PC-3 (cell line): ENCODE results near the gene TIE1. TPM values are rescaled to one million over a fixed set of nuclear protein-coding genes. Genes with fewer than 3 reads are reported as not detected.

ENCODE experiments used
- ATAC-seq: fragments of 200-7000 bp; cut with Tn5 transposase; 2 replicates; pipeline ENCODE4 v1.9.1; 2020; ENCODE audit warnings: mild to moderate bottlenecking, moderate library complexity
- BruUV-seq: library from RNA; stranded (reverse); fragments of 400-500 nt; replicated peaks from 2 replicates; lab custom pipeline; 2021; lab: Mats Ljungman, UMichigan
- CTCF ChIA-PET: fragments of 300-600 bp; sonication (Branson Sonifier 250); formaldehyde crosslinking; loops from one replicate; lab custom pipeline; 2022; ENCODE audit warnings: antibody characterized with exemption; lab: Charles Lee
- POLR2A ChIA-PET: fragments of 300-600 bp; sonication (Branson Sonifier 250); formaldehyde crosslinking; loops from one replicate; lab custom pipeline; 2022; ENCODE audit warnings: antibody characterized with exemption; ENCODE audit not compliant: unreplicated experiment; lab: Charles Lee
- DNase-seq: peaks from one replicate; pipeline ENCODE4 v3.0.0-alpha.2; 2015
- H2AFZ ChIP-seq: fragments of 300-600 bp; sonication (generic); 2 replicates; pipeline ENCODE4 v1.6.0; 2016; ENCODE audit warnings: antibody characterized with exemption, low read length
- H3F3A ChIP-seq: fragments of 300-600 bp; sonication (generic); one replicate; pipeline ENCODE4 v1.6.0; 2017; ENCODE audit warnings: antibody characterized with exemption, low read length, control low read depth, mild to moderate bottlenecking; ENCODE audit not compliant: unreplicated experiment
- H3K27ac ChIP-seq: fragments of 300-600 bp; sonication (generic); 2 replicates; pipeline ENCODE4 v1.5.1; 2016; ENCODE audit warnings: mild to moderate bottlenecking, low read length
- H3K27me3 ChIP-seq: fragments of 300-600 bp; sonication (generic); 2 replicates; pipeline ENCODE4 v1.6.1; 2016; ENCODE audit warnings: low read length, mixed read lengths
- H3K36me3 ChIP-seq: fragments of 300-600 bp; sonication (generic); 2 replicates; pipeline ENCODE4 v1.6.1; 2016; ENCODE audit warnings: low read depth, mixed run types, low read length, mixed read lengths
- H3K4me1 ChIP-seq: fragments of 300-600 bp; sonication (generic); 2 replicates; pipeline ENCODE4 v1.5.1; 2016; ENCODE audit warnings: low read length; ENCODE audit not compliant: insufficient read depth
- H3K4me2 ChIP-seq: fragments of 300-600 bp; sonication (generic); 2 replicates; pipeline ENCODE4 v1.6.0; 2016; ENCODE audit warnings: low read length
- H3K4me3 ChIP-seq: fragments of 300-600 bp; sonication (generic); 2 replicates; pipeline ENCODE4 v1.5.1; 2016; ENCODE audit warnings: mild to moderate bottlenecking, low read length, mixed read lengths
- H3K79me2 ChIP-seq: fragments of 300-600 bp; sonication (generic); 2 replicates; pipeline ENCODE4 v1.6.1; 2017; ENCODE audit warnings: low read length, mixed read lengths
- H3K9ac ChIP-seq: fragments of 300-600 bp; sonication (generic); 2 replicates; pipeline ENCODE4 v1.6.0; 2016; ENCODE audit warnings: mild to moderate bottlenecking, low read length
- H3K9me2 ChIP-seq: fragments of 300-600 bp; sonication (generic); replicated peaks from 2 replicates; pipeline ENCODE4 v1.6.1; 2016; ENCODE audit warnings: mixed run types, low read length, mixed read lengths
- H3K9me3 ChIP-seq: fragments of 300-600 bp; sonication (generic); 2 replicates; pipeline ENCODE4 v1.6.1; 2016; ENCODE audit warnings: low read length, mixed read lengths
- H4K20me1 ChIP-seq: fragments of 300-600 bp; sonication (generic); 2 replicates; pipeline ENCODE4 v1.6.1; 2016; ENCODE audit warnings: low read length, mixed read lengths
- EZH2 ChIP-seq: fragments of 300-600 bp; sonication (generic); IDR thresholded peaks from one replicate; pipeline ENCODE4 v1.6.1; 2017; ENCODE audit warnings: antibody characterized with exemption, mild to moderate bottlenecking, low read length; ENCODE audit not compliant: unreplicated experiment
- EZH2phosphoT487 ChIP-seq: fragments of 300-600 bp; sonication (generic); IDR thresholded peaks from 2 replicates; pipeline ENCODE4 v1.6.1; 2018; ENCODE audit warnings: mild to moderate bottlenecking, antibody characterized with exemption, low read length, borderline replicate concordance
- intact Hi-C: fragments of 100-400 bp; cut with micrococcal nuclease; formaldehyde crosslinking; loops from 2 replicates; pipeline ENCODE4 v1.9.0; 2023
- total RNA-seq: library from RNA; depleted of rRNA; stranded (reverse); fragments of >200 nt; gene quantifications from 2 replicates; pipeline ENCODE4 v1.2.3, GENCODE V29; 2014
- TF ChIP-seq, protein P1 (sequence below): fragments of 300-600 bp; sonication (generic); conservative IDR thresholded peaks from 2 replicates; pipeline ENCODE4 v1.5.1; 2017; ENCODE audit warnings: antibody characterized with exemption, low read depth, mild to moderate bottlenecking, low read length

TIE1 gene
- total RNA-seq, 1 experiment from 2014 or later, result 1.5 TPM

DNA sequence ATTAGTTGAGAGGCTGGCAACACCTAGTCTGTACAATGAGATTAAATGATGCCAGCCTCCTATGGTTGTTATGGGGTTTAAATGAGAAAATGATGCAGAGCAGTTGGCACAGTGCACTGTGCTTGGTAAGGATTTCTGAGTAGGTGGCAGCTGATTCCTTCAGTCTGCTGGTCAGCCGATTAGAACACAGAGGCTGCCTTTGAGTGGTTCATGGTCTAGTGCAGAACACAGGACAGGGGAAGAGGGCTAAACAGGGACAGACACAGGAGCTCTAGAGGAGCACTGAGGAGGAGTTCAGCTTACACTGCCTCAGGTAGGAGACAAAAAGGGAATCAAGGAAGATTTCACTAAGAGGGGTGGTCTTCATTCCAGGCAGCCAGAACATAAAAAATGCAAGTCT is 1.4 kb downstream of the TIE1 start:
- Histone ChIP-seq H3K4me1 (no peaks in the 10 kb centered on the region), H3K9me3 (no peaks in the 10 kb centered on the region), H4K20me1 (no peaks in the 10 kb centered on the region), H3F3A (no peaks in the 10 kb centered on the region), H3K4me2 (no peak overlapping the region), H3K36me3 (no peaks in the 10 kb centered on the region), H3K27me3 (no peaks in the 10 kb centered on the region), H3K9ac (no peak overlapping the region), H3K4me3 (no peak overlapping the region), H3K79me2 (no peaks in the 10 kb centered on the region), H3K27ac (no peak overlapping the region), H2AFZ (no peak overlapping the region), H3K9me2 (no peaks in the 10 kb centered on the region)
- no TSS peak for BruUV-seq
- DNase-seq, result no peak
- ChIA-PET CTCF (no interaction called here), POLR2A (no interaction called here)
- intact Hi-C loops, result no loop called here
- TF ChIP-seq, protein P1, sequence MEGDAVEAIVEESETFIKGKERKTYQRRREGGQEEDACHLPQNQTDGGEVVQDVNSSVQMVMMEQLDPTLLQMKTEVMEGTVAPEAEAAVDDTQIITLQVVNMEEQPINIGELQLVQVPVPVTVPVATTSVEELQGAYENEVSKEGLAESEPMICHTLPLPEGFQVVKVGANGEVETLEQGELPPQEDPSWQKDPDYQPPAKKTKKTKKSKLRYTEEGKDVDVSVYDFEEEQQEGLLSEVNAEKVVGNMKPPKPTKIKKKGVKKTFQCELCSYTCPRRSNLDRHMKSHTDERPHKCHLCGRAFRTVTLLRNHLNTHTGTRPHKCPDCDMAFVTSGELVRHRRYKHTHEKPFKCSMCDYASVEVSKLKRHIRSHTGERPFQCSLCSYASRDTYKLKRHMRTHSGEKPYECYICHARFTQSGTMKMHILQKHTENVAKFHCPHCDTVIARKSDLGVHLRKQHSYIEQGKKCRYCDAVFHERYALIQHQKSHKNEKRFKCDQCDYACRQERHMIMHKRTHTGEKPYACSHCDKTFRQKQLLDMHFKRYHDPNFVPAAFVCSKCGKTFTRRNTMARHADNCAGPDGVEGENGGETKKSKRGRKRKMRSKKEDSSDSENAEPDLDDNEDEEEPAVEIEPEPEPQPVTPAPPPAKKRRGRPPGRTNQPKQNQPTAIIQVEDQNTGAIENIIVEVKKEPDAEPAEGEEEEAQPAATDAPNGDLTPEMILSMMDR, result no peak
- no peak for TF ChIP-seq EZH2phosphoT487
- no peak for TF ChIP-seq EZH2
- no peak for ATAC-seq

DNA sequence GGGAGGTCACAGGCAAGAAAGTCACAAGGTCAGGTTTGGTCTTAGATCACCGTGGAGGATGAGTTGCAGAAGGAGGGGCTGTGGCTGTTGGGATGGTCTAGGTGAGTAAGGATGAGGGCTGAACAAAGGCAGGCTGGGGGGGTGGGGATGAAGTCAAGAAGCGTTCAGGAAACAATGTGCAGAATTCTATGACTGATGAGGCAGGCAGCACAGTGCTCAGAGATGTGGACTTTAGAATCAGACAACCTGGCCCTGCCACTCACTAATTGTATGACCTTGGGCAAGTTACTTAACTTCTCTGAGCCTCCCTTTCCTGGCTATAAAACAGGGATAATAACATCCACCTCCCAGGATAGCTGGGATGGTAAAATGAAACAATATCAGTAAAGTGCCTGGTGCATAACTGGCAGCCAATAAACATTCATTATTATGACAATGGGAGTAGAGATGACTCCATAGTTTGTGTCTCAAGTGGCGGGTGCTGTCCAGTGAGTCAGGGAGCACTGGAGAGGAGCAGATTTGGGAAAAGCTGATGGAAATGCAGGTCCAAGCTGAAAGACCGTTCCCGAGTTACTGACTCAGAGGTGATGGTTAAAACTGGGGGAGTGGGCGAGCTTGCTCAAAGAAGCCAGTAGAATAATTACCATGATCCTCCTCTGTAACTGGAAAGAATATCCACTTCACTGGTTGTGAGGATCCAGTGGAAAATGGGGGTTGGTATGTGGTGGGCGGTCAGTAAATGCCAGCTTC is 2.1 kb downstream of the TIE1 start:
- no peak for DNase-seq
- no peaks in the 10 kb centered on the region for H3F3A ChIP-seq
- ATAC-seq, result no peak
- ChIA-PET POLR2A (no interaction called here), CTCF (no interaction called here)
- no peaks in the 10 kb centered on the region for H3K27me3 ChIP-seq
- intact Hi-C loops, result no loop called here
- H3K27ac ChIP-seq, result no peak overlapping the region
- no peaks in the 10 kb centered on the region for H3K4me1 ChIP-seq
- no peaks in the 10 kb centered on the region for H3K79me2 ChIP-seq
- H4K20me1 ChIP-seq, result no peaks in the 10 kb centered on the region
- no TSS peak for BruUV-seq
- H3K36me3 ChIP-seq, result no peaks in the 10 kb centered on the region
- no peaks in the 10 kb centered on the region for H3K9me2 ChIP-seq
- no peak overlapping the region for H3K9ac ChIP-seq
- TF ChIP-seq, protein P1, result no peak
- no peak for TF ChIP-seq EZH2phosphoT487
- no peak for TF ChIP-seq EZH2
- no peak overlapping the region for H3K4me2 ChIP-seq
- no peak overlapping the region for H2AFZ ChIP-seq
- no peak overlapping the region for H3K4me3 ChIP-seq
- no peaks in the 10 kb centered on the region for H3K9me3 ChIP-seq

DNA sequence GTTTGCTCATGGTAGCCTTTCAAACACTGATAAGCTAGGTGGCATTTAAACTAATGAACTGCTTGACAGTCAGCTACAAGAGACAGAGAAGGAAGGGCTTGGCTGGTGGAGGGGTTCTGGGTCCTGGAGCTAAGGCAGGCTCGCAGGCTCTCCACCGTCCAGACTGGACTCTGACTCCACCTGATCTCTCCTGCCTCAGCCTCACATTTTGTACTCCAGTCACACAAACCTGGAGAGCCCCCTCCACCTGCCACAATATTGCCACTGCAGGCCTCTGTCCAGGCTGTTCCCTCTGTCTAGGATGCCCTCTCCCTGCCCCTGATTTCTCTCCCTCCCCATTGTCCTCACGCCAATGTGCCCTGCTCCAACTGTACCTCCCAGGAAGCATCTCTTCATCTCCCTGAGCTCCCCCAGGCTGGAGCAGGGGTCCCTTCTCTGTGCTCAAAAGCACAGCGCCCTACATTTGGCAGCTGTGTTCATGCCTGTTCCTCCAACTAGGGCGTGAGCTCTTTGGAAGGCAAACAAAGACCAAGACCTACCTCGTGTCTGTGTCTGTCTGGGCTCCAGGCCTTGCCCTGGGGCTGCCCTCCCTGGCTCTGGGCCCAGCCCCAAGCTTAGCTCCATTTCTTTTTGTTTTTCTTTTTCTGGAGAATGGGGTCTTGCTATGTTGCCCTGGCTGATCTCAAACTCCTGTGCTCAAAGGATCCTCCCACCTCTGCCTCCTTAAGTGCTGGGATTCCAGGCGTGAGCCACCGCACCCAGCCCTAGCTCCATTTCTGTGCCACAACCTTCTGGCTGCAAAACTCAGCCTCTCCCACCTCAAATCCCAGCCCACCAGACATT is 2.9 kb downstream of the TIE1 start:
- ChIA-PET POLR2A (no interaction called here), CTCF (no interaction called here)
- Histone ChIP-seq H3K4me2 (no peak overlapping the region), H2AFZ (no peak overlapping the region), H3K9ac (no peak overlapping the region), H3K9me3 (no peaks in the 10 kb centered on the region), H3K4me3 (no peak overlapping the region), H3K4me1 (no peaks in the 10 kb centered on the region), H4K20me1 (no peaks in the 10 kb centered on the region), H3F3A (no peaks in the 10 kb centered on the region), H3K79me2 (no peaks in the 10 kb centered on the region), H3K27ac (no peak overlapping the region), H3K36me3 (no peaks in the 10 kb centered on the region), H3K9me2 (no peaks in the 10 kb centered on the region), H3K27me3 (no peaks in the 10 kb centered on the region)
- ATAC-seq (no peak), DNase-seq (no peak)
- no peak for TF ChIP-seq EZH2phosphoT487
- TF ChIP-seq EZH2, result no peak
- TF ChIP-seq, protein P1, result no peak
- intact Hi-C loops, result no loop called here
- no TSS peak for BruUV-seq
